IPS-15b (cell line): ENCODE measurements around the gene MMADHC.

Experiments used
- H3K27me3 ChIP-seq: one replicate; pipeline ENCODE4 v1.6.1; 2013; ENCODE audit warnings: low read length; ENCODE audit not compliant: control insufficient read depth, insufficient read depth
- H3K36me3 ChIP-seq: one replicate; pipeline ENCODE4 v1.6.1; 2013; ENCODE audit warnings: low read length; ENCODE audit not compliant: control insufficient read depth, insufficient read depth
- H3K4me1 ChIP-seq: one replicate; pipeline ENCODE4 v1.6.1; 2013; ENCODE audit warnings: mild to moderate bottlenecking, low read length; ENCODE audit not compliant: control insufficient read depth, insufficient read depth
- H3K4me3 ChIP-seq: one replicate; pipeline ENCODE4 v1.5.1; 2013; ENCODE audit warnings: low read depth, low read length
- H3K9ac ChIP-seq: one replicate; pipeline ENCODE4 v1.6.1; 2013; ENCODE audit warnings: low read depth, mild to moderate bottlenecking, low read length
- H3K9me3 ChIP-seq: one replicate; pipeline ENCODE4 v1.6.1; 2013; ENCODE audit warnings: mild to moderate bottlenecking, low read length; ENCODE audit not compliant: control insufficient read depth, insufficient read depth

Gene MMADHC

DNA sequence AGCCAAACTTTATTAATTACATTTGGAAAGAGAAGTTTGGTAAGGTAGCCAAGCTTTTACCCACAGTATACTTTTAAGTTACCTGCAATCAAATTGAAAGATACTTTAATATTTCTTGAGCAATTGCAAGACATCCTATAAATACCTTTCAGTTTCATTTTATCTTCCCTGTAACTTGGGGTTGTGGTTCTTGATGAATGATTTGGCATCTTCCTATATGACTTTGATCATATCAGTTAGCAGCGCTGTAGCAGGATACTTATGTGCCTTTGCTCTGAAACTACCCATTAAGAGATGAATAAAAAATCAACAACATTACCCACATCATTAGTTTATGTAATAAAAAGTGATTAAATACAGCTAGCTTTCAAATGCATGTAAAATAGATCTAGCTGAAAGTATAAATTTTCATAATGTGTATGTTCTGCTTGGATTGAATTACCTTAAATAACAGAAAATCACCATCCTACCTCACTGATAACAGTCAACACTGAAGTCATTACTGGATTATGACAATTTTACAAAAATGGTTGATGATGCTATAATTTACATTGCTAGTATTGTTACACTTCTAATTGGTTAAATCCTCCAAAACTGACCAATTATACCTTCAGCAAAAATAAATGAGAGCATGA, 50.4 kb downstream of the MMADHC start:
- H3K36me3 ChIP-seq, result no peaks in the 10 kb centered on the region
- no peaks in the 10 kb centered on the region for H3K27me3 ChIP-seq
- no peak overlapping the region for H3K9ac ChIP-seq
- no peaks in the 10 kb centered on the region for H3K9me3 ChIP-seq
- no peak overlapping the region for H3K4me3 ChIP-seq
- H3K4me1 ChIP-seq, result no peaks in the 10 kb centered on the region

DNA sequence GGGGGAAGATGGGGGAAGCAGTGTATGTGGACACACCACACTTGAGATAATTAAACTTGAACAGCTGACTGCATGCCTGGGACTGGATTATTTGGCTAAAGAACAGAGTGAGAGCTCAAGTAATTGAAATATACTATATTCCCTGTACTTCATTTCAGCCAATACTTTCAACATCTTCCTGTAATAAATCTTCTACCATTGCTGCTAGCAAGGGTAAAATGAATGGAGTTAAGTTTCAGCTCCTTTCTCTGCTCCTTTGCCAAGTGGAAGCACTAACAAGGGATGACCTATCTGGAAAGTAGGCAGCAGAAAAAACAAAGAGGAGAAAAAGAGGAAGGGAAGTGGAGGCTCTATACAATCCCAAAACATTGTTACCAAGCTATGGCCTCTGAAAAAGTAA, 50.9 kb downstream of the MMADHC start:
- H3K4me3 ChIP-seq, result no peak overlapping the region
- H3K9me3 ChIP-seq, result no peaks in the 10 kb centered on the region

DNA sequence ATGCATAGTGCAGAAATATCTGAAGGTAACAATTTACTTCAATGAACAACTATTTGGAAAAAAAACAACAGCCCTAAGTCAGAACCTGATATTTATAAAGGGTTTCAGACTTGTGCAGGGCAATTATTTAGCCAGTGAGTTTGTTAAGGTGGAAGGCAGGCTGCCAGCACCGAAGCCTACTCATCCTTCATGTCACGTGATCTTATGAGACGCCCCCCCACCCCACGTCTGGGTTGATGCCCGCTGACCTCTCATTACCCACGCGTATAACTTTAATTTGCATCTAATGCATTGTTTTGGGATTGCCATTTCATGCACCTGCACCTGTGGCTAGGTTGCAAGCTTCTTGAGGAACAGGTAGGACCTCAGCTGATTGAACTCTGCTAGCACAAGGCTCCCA, 52.9 kb downstream of the MMADHC start:
- Histone ChIP-seq H3K4me1 (no peaks in the 10 kb centered on the region), H3K36me3 (no peaks in the 10 kb centered on the region), H3K9ac (no peak overlapping the region), H3K4me3 (no peak overlapping the region), H3K27me3 (no peaks in the 10 kb centered on the region), H3K9me3 (no peaks in the 10 kb centered on the region)

More for the DNA sequence above, 50.9 kb downstream of the MMADHC start:
- Histone ChIP-seq H3K4me1 (no peaks in the 10 kb centered on the region), H3K27me3 (no peaks in the 10 kb centered on the region), H3K36me3 (no peaks in the 10 kb centered on the region), H3K9ac (no peak overlapping the region)

DNA sequence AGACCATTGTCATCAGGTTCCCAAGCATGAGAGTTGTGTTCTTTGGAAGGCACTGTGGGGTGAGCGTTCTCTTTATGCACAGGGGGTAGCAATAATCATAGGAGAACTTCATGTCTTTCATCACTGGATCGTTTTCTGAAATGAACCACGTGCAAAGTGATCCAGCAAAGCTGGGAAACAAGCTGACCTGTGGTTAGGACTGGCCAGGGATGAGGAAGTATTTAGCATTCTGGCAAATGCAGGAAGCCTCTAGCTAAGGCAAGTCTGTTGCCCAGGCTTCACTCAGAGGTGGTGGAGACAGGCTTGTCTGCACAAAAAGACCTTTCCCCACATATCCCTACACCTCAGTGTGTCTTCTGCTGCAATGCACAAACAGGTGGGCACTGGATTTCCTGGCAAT, 58.6 kb downstream of the MMADHC start:
- Histone ChIP-seq H3K36me3 (no peaks in the 10 kb centered on the region), H3K9ac (no peak overlapping the region), H3K27me3 (no peaks in the 10 kb centered on the region), H3K4me1 (no peaks in the 10 kb centered on the region), H3K9me3 (no peaks in the 10 kb centered on the region), H3K4me3 (no peak overlapping the region)

DNA sequence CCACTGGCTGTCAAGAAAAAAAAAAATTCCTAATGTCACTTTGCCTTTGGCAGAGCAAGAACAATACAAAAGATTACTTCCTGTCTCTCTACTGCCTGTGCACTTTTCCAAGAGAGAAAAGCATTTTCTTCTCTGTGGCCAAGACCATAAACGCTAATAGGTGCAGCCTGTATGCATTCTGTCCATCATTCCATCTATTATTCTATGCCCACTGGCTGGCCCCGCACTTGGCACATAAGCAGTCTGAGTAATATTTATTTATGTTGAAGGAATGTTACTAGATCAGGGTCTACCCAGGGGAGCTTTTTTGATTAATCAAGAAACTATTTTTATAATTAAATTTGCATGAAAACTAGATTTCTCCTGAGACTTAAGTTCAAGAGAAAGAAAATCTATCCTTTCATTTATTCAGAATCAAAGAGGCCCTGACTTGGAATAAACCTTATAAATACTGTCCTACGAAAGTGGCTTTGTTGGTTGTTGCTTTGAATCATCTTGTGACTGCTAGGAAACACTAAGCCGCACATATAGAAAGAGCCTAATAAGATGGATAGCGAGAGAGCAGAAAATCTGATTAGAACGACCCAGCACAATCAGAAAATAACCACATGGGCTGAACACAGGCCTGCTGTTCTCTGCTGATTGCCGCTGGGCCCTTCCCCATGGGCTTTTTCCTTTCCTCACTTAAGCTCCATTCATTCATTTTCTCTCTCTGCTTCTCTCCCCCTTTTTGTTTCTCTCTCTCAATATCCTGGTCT, 59.4 kb downstream of the MMADHC start:
- no peaks in the 10 kb centered on the region for H3K36me3 ChIP-seq
- H3K27me3 ChIP-seq, result no peaks in the 10 kb centered on the region
- no peaks in the 10 kb centered on the region for H3K4me1 ChIP-seq
- no peak overlapping the region for H3K9ac ChIP-seq
- H3K9me3 ChIP-seq, result no peaks in the 10 kb centered on the region
- no peak overlapping the region for H3K4me3 ChIP-seq

DNA sequence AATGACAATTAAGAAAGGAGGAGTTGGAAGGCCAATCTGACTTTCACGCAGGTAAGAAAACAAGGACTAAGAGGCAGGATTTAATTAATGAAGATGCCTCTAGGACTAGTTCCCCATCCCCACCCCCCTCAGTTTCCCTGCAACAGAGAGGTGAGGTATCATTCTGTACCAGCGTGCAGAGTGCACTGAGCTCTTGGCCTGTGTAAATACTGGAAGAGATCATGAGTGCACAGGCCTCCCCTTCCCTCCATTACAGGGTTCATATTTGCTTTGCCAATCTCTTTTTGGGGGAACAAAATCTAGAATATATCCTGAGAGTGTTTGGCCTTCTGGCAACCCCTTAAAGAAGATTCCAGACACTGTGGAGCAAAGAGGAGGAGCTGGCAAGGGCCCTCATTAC, 60.9 kb downstream of the MMADHC start:
- Histone ChIP-seq H3K9me3 (no peaks in the 10 kb centered on the region), H3K27me3 (no peaks in the 10 kb centered on the region), H3K4me1 (no peaks in the 10 kb centered on the region), H3K36me3 (no peaks in the 10 kb centered on the region), H3K4me3 (no peak overlapping the region), H3K9ac (no peak overlapping the region)

DNA sequence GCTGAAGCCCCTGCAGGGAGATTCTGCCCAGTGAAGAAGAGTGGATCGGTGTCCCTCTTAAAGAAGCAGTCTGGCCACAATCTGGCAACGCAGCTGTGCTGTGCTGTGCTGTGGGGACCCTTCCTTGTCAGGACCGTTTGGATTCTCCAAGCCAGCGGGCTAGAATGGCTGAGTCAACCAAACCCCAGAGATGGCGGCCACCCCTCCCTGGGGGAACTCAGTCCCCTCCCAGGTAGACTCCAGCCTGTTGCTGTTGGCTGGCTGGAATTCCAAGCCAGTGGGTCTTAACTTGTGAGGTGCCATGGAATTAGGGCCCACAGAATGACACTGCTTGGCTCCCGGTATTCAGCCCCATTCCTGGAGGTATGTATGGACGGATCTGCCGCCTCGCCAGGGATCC, 62.3 kb downstream of the MMADHC start:
- Histone ChIP-seq H3K4me1 (no peaks in the 10 kb centered on the region), H3K9me3 (no peaks in the 10 kb centered on the region)

More for the DNA sequence above, 62.3 kb downstream of the MMADHC start:
- no peaks in the 10 kb centered on the region for H3K36me3 ChIP-seq
- no peak overlapping the region for H3K4me3 ChIP-seq
- H3K9ac ChIP-seq, result no peak overlapping the region
- no peaks in the 10 kb centered on the region for H3K27me3 ChIP-seq
